Trophoblast cell (in vitro differentiated cells and primary cell): ENCODE measurements around the gene TSPEAR.

Source experiments
- DNase-seq, 2 donors: peaks; one replicate each; pipeline ENCODE4 v3.0.0-alpha.2; 2016
- H2AFZ ChIP-seq: 2 replicates; pipeline ENCODE4 v1.6.1; 2013; ENCODE audit warnings: low read length, moderate library complexity, mild to moderate bottlenecking; ENCODE audit not compliant: insufficient read depth, poor library complexity
- H2AK5ac ChIP-seq: 2 replicates; pipeline ENCODE4 v1.6.1; 2013; ENCODE audit warnings: mild to moderate bottlenecking, low read length
- H2BK120ac ChIP-seq: 2 replicates; pipeline ENCODE4 v1.6.1; 2013; ENCODE audit warnings: low read length, mild to moderate bottlenecking, moderate library complexity; ENCODE audit not compliant: insufficient read depth, poor library complexity
- H2BK12ac ChIP-seq: 2 replicates; pipeline ENCODE4 v1.6.1; 2013; ENCODE audit warnings: mild to moderate bottlenecking, low read length, moderate library complexity
- H2BK5ac ChIP-seq: 2 replicates; pipeline ENCODE4 v1.6.1; 2013; ENCODE audit warnings: low read length, low read depth, moderate library complexity, mild to moderate bottlenecking; ENCODE audit not compliant: poor library complexity
- H3K14ac ChIP-seq: 2 replicates; pipeline ENCODE4 v1.6.1; 2013; ENCODE audit warnings: mild to moderate bottlenecking, low read length
- H3K18ac ChIP-seq: 2 replicates; pipeline ENCODE4 v1.6.1; 2013; ENCODE audit warnings: mild to moderate bottlenecking, low read length
- H3K23ac ChIP-seq: 2 replicates; pipeline ENCODE4 v1.6.1; 2013; ENCODE audit warnings: low read length
- H3K27ac ChIP-seq: 2 replicates; pipeline ENCODE4 v1.5.1; 2013; ENCODE audit warnings: low read depth, mild to moderate bottlenecking, inconsistent platforms, low read length, moderate library complexity
- H3K27me3 ChIP-seq: 2 replicates; pipeline ENCODE4 v1.6.1; 2013; ENCODE audit warnings: inconsistent platforms, mild to moderate bottlenecking, low read length, moderate library complexity; ENCODE audit not compliant: insufficient read depth
- H3K36me3 ChIP-seq, 2 experiments: 1 replicate in 1 of 2; 2 replicates in 1 of 2; pipeline ENCODE4 v1.6.1; 2013; ENCODE audit warnings: low read length in 2 of 2, mild to moderate bottlenecking in 2 of 2, moderate library complexity in 1 of 2; ENCODE audit not compliant: insufficient read depth in 2 of 2, control insufficient read depth in 1 of 2
- H3K4ac ChIP-seq: 2 replicates; pipeline ENCODE4 v1.6.1; 2013; ENCODE audit warnings: low read depth, mild to moderate bottlenecking, low read length, moderate library complexity
- H3K4me1 ChIP-seq, 2 experiments: 1 replicate in 1 of 2; 2 replicates in 1 of 2; pipeline ENCODE4 v1.6.1; 2013; ENCODE audit warnings: low read length in 2 of 2, mild to moderate bottlenecking in 2 of 2, moderate library complexity in 1 of 2; ENCODE audit not compliant: insufficient read depth in 2 of 2, control insufficient read depth in 1 of 2
- H3K4me2 ChIP-seq: 2 replicates; pipeline ENCODE4 v1.6.1; 2013; ENCODE audit warnings: inconsistent platforms, mild to moderate bottlenecking, low read length, moderate library complexity
- H3K4me3 ChIP-seq: 2 replicates; pipeline ENCODE4 v1.5.1; 2013; ENCODE audit warnings: mild to moderate bottlenecking, low read depth, low read length, inconsistent platforms
- H3K79me1 ChIP-seq: one replicate; pipeline ENCODE4 v1.6.1; 2013; ENCODE audit warnings: low read length
- H3K79me2 ChIP-seq: 2 replicates; pipeline ENCODE4 v1.6.1; 2013; ENCODE audit warnings: low read length, mild to moderate bottlenecking; ENCODE audit not compliant: control insufficient read depth, insufficient read depth, poor library complexity
- H3K9ac ChIP-seq: 2 replicates; pipeline ENCODE4 v1.6.1; 2013; ENCODE audit warnings: mild to moderate bottlenecking, low read length
- H3K9me3 ChIP-seq: 2 replicates; pipeline ENCODE4 v1.6.1; 2013; ENCODE audit warnings: low read depth, mild to moderate bottlenecking, control low read depth, inconsistent platforms, low read length; ENCODE audit not compliant: insufficient read depth
- H4K12ac ChIP-seq: 2 replicates; pipeline ENCODE4 v1.6.1; 2013; ENCODE audit warnings: low read depth, mild to moderate bottlenecking, low read length, moderate library complexity
- H4K8ac ChIP-seq: 2 replicates; pipeline ENCODE4 v1.6.1; 2013; ENCODE audit warnings: low read depth, mild to moderate bottlenecking, low read length, moderate library complexity
- H4K91ac ChIP-seq: one replicate; pipeline ENCODE4 v1.6.1; 2013; ENCODE audit warnings: low read depth, mild to moderate bottlenecking, low read length, moderate library complexity
- WGBS: extraction: QIAGEN DNeasy Blood & Tissue Kit; methylation state at CpG from one replicate; pipeline ENCODE4 v1.1.7; 2013; ENCODE audit warnings: missing lambda C conversion rate; ENCODE audit not compliant: insufficient read length, insufficient coverage; ENCODE audit errors: extremely low coverage; 5-methylcytosine and 5-hydroxymethylcytosine counted together

Gene TSPEAR

DNA sequence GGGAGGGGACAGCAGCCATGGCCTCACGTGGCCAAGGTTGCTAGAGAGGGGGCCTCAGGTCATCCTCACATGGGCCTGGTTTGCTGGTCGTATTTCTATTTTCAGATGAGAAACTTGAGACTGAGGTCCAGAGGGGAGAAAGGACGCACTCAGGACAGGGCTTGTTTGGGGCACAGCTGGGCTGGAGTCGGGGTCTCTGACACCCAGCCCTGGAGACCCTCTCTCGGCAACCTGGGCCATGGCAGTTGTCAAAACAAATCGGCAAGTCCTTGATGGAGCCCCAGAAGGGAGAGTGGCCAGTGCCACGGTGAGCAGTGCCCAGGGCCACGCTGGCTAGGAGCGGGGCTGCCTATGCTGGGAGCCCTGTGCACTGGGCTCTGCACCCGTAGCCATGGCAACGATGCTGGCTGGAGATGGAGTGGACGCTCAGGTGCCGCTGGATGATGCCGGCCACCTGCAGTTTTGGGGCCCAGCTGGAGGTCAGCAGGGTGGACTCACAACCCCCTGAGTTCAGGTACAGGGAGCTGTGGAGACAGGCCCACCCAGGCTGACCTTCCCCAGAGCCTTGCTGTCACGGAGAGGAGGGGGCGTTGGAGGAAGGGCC is 244.9 kb downstream of the TSPEAR start:
- Histone ChIP-seq H4K12ac (no peak overlapping the region), H3K79me2 (no peaks in the 10 kb centered on the region), H3K9ac (no peak overlapping the region), H2AFZ (no peak overlapping the region), H3K79me1 (no peaks in the 10 kb centered on the region), H3K4ac (no peak overlapping the region), H3K4me3 (no peak overlapping the region), H3K18ac (no peak overlapping the region), H3K9me3 (peaks cover 2% of the 10 kb centered on the region), H4K91ac (no peak overlapping the region), H3K4me1 (no peaks in the 10 kb centered on the region), H3K27ac (no peak overlapping the region), H3K23ac (no peak overlapping the region), H2BK120ac (no peak overlapping the region), H3K36me3 (no peaks in the 10 kb centered on the region), H2AK5ac (no peak overlapping the region), H4K8ac (no peak overlapping the region), H2BK5ac (no peak overlapping the region), H3K4me2 (no peak overlapping the region), H3K27me3 (no peaks in the 10 kb centered on the region), H2BK12ac (no peak overlapping the region), H3K14ac (no peak overlapping the region)
- no peak for DNase-seq
- WGBS = no CpG with 5 or more reads among the region's 16 CpGs

DNA sequence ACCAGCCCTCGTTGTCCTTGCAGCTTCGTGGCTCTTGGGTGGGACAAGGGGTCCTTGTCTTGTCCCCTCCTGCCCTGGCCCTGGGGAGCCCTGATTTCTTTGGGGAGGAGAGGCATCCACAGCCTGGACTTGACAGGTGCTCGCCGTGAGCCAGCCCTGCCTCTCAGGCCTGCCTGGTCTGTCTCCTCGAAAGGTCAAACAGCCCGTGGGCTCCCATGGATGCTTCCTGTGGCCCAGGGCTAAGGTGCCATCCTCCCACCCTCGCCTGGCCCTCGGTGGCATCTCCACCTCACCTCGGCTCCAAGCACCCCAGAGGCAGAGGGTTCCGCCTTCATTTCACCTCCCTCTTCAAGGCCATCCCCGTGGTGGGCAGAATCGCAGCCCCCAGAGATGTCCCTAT is 247.0 kb downstream of the TSPEAR start:
- no peaks in the 10 kb centered on the region for H3K27me3 ChIP-seq

DNA sequence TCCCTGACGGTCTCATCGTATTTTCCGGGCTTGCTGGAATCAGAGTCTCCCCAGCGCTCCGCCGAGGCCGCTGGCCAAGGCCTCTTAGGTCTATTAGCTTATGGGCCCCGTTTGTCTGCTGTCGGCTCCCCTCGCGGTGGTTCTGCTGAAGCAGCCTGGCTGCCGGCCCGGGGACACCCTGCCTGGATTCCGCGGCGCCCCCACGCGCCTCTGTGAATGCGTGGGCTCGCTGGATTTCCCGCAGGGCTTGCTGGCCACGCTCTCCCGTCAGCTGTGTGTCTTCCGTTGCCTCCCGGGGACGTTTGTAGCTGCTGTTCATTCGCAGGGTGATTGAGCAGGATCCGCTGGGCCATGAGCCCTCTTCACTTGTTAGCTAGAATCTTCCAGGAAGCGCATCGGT is 247.6 kb downstream of the TSPEAR start:
- Histone ChIP-seq H2AFZ (no peak overlapping the region), H3K36me3 (no peaks in the 10 kb centered on the region), H3K9me3 (peaks cover 2% of the 10 kb centered on the region), H2AK5ac (no peak overlapping the region), H4K12ac (no peak overlapping the region), H3K4me2 (no peak overlapping the region), H3K9ac (no peak overlapping the region), H3K27ac (no peak overlapping the region), H3K4me3 (no peak overlapping the region), H3K23ac (no peak overlapping the region), H3K27me3 (no peaks in the 10 kb centered on the region), H4K91ac (no peak overlapping the region), H3K79me1 (no peaks in the 10 kb centered on the region), H3K79me2 (no peaks in the 10 kb centered on the region), H3K4ac (no peak overlapping the region), H2BK12ac (no peak overlapping the region), H2BK120ac (no peak overlapping the region), H3K18ac (no peak overlapping the region), H2BK5ac (no peak overlapping the region), H3K4me1 (no peaks in the 10 kb centered on the region), H3K14ac (no peak overlapping the region), H4K8ac (no peak overlapping the region)
- WGBS = no CpG with 5 or more reads among the region's 30 CpGs
- DNase-seq = no peak

More for the DNA sequence above, 247.0 kb downstream of the TSPEAR start:
- Histone ChIP-seq H2BK120ac (no peak overlapping the region), H3K4me3 (no peak overlapping the region), H3K4ac (no peak overlapping the region), H3K14ac (no peak overlapping the region), H4K91ac (no peak overlapping the region), H2AK5ac (no peak overlapping the region), H3K4me1 (no peaks in the 10 kb centered on the region), H2BK12ac (no peak overlapping the region), H3K4me2 (no peak overlapping the region), H2BK5ac (no peak overlapping the region), H4K8ac (no peak overlapping the region), H3K23ac (no peak overlapping the region), H3K18ac (no peak overlapping the region), H2AFZ (no peak overlapping the region), H3K9ac (no peak overlapping the region), H3K9me3 (peaks cover 2% of the 10 kb centered on the region), H3K36me3 (no peaks in the 10 kb centered on the region), H3K79me2 (no peaks in the 10 kb centered on the region), H3K27ac (no peak overlapping the region), H3K79me1 (no peaks in the 10 kb centered on the region), H4K12ac (no peak overlapping the region)
- DNase-seq = no peak
- no CpG with 5 or more reads among the region's 12 CpGs for WGBS

DNA sequence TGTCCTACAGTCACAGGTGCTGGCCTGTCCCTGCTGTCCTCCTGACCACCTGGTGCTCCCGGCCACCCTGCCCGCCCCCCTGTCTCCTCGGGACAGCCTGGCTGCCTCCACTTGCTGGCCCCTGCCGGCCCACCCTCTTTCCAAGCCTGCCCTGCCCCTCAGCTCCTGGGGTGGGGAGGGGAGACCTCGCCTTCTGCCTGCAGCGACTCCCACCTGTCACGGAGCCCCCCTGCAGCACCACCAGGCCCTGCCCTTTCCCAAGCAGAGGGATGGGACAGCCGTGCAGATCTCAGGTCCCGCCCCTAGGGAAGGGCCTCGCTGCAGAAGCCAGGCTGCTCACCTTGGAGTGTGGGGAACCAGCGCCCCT is 248.6 kb downstream of the TSPEAR start:
- Histone ChIP-seq H3K4me1 (no peaks in the 10 kb centered on the region), H3K79me1 (no peaks in the 10 kb centered on the region), H3K14ac (no peak overlapping the region), H3K4me2 (no peak overlapping the region), H3K9ac (no peak overlapping the region), H3K18ac (no peak overlapping the region), H3K27me3 (no peaks in the 10 kb centered on the region), H3K36me3 (no peaks in the 10 kb centered on the region), H2BK12ac (no peak overlapping the region), H2BK120ac (no peak overlapping the region), H3K23ac (no peak overlapping the region), H2AFZ (no peak overlapping the region), H3K4me3 (no peak overlapping the region), H3K27ac (no peak overlapping the region), H3K9me3 (peaks cover 2% of the 10 kb centered on the region), H2BK5ac (no peak overlapping the region), H3K4ac (no peak overlapping the region), H2AK5ac (no peak overlapping the region), H4K8ac (no peak overlapping the region), H3K79me2 (no peaks in the 10 kb centered on the region), H4K91ac (no peak overlapping the region), H4K12ac (no peak overlapping the region)
- no CpG with 5 or more reads among the region's 11 CpGs for WGBS
- no peak for DNase-seq
